H1 (cell line): ENCODE results near the gene ZNF568. TPM values are rescaled to one million over a fixed set of nuclear protein-coding genes. Genes with fewer than 3 reads are reported as not detected.

Experiments used
- CEBPB ChIP-seq: IDR thresholded peaks from 2 replicates; pipeline ENCODE4 v1.6.1; 2012; ENCODE audit warnings: low read depth, low read length
- EP300 ChIP-seq, 2 experiments: IDR thresholded peaks; 1 replicate in 1 of 2; 2 replicates in 1 of 2; pipeline ENCODE4 v1.6.1; 2011 to 2012; ENCODE audit warnings: low read depth in 2 of 2, low read length in 2 of 2, mild to moderate bottlenecking in 2 of 2, borderline replicate concordance in 1 of 2, inconsistent platforms in 1 of 2, moderate library complexity in 1 of 2
- GABPA ChIP-seq: IDR thresholded peaks from 2 replicates; pipeline ENCODE4 v1.6.1; 2011; ENCODE audit warnings: mild to moderate bottlenecking, low read length, moderate library complexity, borderline replicate concordance; ENCODE audit not compliant: insufficient read depth
- KDM4A ChIP-seq: IDR thresholded peaks from one replicate; pipeline ENCODE4 v1.7.1; 2012; ENCODE audit warnings: low read depth, mild to moderate bottlenecking, moderate library complexity, low read length, inconsistent platforms; ENCODE audit not compliant: severe bottlenecking
- NANOG ChIP-seq: IDR thresholded peaks from 2 replicates; pipeline ENCODE4 v1.6.1; 2011; ENCODE audit warnings: low read length, low read depth, mild to moderate bottlenecking, inconsistent platforms; ENCODE audit not compliant: insufficient read depth, poor library complexity, severe bottlenecking
- RFX5 ChIP-seq: IDR thresholded peaks from 2 replicates; pipeline ENCODE4 v1.6.1; 2011; ENCODE audit warnings: low read depth, low read length, improper control_type of control experiment, borderline replicate concordance
- polyA plus RNA-seq, 7 experiments: library from polyadenylated mRNA; depleted of rRNA in 3 of 7; stranded (reverse) in 5 of 7; unstranded in 2 of 7; fragments of >200 nt in 5 of 7; fragments of 200-250 nt in 2 of 7; gene quantifications; 1 replicate in 5 of 7; 2 replicates in 1 of 7; 4 replicates in 1 of 7; pipeline versions ENCODE4 v1.2.1 to v1.2.3, GENCODE V29; 2011 to 2013; ENCODE audit warnings: missing spikeins in 2 of 7, mixed read lengths in 2 of 7
- total RNA-seq: library from RNA; stranded (reverse); fragmentation: NEBNext Ultra II Directional; extraction: Animal tissue kit (Norgen Biotek cat#: 25700); gene quantifications from 2 replicates; pipeline ENCODE4 v1.2.1, GENCODE V29; 2021
- TF ChIP-seq, protein P1 (sequence below): fragments of 300-600 bp; sonication (generic); IDR thresholded peaks from 2 replicates; pipeline ENCODE4 v1.7.1; 2012; ENCODE audit warnings: low read length, moderate library complexity, mild to moderate bottlenecking, inconsistent platforms; ENCODE audit not compliant: insufficient replicate concordance

The ZNF568 gene
- total and polyA plus RNA-seq, 2 of the 8 experiments (the other 6 are each of a cell fraction or from before 2014, with no cell fraction given): 1.6 to 2.4 TPM

DNA sequence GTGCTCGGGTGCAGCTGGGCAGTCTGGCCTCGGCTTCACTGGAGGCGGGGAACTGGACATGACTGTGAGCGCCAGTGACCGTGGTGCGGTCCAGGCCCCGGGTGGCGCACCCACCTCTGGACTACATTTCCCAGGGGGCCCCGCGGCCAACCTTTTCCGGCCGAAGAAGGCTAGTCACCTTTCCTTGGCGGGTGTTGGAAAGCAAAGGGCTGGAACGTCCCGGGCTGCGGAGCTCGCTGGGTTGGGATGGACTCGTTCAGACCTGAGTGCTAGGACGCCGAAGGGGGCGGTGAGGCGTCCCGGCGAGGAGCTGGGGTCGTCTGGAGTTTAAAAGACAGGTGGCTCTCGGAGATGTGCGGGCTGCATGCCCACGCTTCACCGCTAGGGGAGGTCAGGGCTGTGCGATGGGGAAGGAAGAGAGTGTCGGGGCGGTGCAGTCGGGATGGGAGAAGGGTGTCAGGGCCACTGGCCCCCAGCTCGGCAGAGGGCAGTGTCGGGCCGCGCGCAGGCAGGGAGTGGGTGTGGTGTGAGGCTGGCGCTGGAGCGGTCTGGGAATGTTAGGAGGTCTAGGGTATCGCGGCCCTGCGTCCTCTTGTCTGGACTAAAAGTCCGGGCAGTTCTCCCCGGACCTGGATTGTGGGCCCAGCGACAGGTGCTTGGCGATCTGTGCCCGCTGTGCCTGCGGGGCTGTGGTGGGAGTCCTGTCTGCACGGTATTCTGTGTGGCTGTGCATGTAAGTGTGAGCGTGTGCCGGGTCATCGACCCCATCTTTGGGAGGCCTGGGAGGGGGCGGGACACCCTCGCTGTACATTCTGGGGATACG is 57.1 kb downstream of the ZNF568 start (continued):
- TF ChIP-seq, protein P1, sequence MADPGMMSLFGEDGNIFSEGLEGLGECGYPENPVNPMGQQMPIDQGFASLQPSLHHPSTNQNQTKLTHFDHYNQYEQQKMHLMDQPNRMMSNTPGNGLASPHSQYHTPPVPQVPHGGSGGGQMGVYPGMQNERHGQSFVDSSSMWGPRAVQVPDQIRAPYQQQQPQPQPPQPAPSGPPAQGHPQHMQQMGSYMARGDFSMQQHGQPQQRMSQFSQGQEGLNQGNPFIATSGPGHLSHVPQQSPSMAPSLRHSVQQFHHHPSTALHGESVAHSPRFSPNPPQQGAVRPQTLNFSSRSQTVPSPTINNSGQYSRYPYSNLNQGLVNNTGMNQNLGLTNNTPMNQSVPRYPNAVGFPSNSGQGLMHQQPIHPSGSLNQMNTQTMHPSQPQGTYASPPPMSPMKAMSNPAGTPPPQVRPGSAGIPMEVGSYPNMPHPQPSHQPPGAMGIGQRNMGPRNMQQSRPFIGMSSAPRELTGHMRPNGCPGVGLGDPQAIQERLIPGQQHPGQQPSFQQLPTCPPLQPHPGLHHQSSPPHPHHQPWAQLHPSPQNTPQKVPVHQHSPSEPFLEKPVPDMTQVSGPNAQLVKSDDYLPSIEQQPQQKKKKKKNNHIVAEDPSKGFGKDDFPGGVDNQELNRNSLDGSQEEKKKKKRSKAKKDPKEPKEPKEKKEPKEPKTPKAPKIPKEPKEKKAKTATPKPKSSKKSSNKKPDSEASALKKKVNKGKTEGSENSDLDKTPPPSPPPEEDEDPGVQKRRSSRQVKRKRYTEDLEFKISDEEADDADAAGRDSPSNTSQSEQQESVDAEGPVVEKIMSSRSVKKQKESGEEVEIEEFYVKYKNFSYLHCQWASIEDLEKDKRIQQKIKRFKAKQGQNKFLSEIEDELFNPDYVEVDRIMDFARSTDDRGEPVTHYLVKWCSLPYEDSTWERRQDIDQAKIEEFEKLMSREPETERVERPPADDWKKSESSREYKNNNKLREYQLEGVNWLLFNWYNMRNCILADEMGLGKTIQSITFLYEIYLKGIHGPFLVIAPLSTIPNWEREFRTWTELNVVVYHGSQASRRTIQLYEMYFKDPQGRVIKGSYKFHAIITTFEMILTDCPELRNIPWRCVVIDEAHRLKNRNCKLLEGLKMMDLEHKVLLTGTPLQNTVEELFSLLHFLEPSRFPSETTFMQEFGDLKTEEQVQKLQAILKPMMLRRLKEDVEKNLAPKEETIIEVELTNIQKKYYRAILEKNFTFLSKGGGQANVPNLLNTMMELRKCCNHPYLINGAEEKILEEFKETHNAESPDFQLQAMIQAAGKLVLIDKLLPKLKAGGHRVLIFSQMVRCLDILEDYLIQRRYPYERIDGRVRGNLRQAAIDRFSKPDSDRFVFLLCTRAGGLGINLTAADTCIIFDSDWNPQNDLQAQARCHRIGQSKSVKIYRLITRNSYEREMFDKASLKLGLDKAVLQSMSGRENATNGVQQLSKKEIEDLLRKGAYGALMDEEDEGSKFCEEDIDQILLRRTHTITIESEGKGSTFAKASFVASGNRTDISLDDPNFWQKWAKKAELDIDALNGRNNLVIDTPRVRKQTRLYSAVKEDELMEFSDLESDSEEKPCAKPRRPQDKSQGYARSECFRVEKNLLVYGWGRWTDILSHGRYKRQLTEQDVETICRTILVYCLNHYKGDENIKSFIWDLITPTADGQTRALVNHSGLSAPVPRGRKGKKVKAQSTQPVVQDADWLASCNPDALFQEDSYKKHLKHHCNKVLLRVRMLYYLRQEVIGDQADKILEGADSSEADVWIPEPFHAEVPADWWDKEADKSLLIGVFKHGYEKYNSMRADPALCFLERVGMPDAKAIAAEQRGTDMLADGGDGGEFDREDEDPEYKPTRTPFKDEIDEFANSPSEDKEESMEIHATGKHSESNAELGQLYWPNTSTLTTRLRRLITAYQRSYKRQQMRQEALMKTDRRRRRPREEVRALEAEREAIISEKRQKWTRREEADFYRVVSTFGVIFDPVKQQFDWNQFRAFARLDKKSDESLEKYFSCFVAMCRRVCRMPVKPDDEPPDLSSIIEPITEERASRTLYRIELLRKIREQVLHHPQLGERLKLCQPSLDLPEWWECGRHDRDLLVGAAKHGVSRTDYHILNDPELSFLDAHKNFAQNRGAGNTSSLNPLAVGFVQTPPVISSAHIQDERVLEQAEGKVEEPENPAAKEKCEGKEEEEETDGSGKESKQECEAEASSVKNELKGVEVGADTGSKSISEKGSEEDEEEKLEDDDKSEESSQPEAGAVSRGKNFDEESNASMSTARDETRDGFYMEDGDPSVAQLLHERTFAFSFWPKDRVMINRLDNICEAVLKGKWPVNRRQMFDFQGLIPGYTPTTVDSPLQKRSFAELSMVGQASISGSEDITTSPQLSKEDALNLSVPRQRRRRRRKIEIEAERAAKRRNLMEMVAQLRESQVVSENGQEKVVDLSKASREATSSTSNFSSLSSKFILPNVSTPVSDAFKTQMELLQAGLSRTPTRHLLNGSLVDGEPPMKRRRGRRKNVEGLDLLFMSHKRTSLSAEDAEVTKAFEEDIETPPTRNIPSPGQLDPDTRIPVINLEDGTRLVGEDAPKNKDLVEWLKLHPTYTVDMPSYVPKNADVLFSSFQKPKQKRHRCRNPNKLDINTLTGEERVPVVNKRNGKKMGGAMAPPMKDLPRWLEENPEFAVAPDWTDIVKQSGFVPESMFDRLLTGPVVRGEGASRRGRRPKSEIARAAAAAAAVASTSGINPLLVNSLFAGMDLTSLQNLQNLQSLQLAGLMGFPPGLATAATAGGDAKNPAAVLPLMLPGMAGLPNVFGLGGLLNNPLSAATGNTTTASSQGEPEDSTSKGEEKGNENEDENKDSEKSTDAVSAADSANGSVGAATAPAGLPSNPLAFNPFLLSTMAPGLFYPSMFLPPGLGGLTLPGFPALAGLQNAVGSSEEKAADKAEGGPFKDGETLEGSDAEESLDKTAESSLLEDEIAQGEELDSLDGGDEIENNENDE: no peak
- no peak for TF ChIP-seq EP300 (IDR thresholded peaks at IDR 0.05; ENCODE audit: borderline replicate concordance in 1 of 2, low read depth in 2 of 2, low read length in 2 of 2)
- no peak for TF ChIP-seq CEBPB
- no peak for TF ChIP-seq RFX5
- TF ChIP-seq NANOG: no peak
- 0 out of 2 replicates have a peak, but pooled peaks have one; percentile 34 for TF ChIP-seq GABPA
- peak; percentile 89 for TF ChIP-seq KDM4A
